Cardiac muscle cell (in vitro differentiated cells and primary cell): ENCODE data around the gene GRID1. TPM values are rescaled to one million over a fixed set of nuclear protein-coding genes. Genes with fewer than 3 reads are reported as not detected.

Experiments
- DNase-seq, 2 donors: peaks; one replicate each; pipeline versions ENCODE4 v3.0.0 to v3.0.0-alpha.2; 2010 to 2017; ENCODE audit warnings: low read depth in 1 of 2, low spot score in 1 of 2
- H3K27ac ChIP-seq: fragments of 200-600 bp; sonication (generic); 2 replicates; pipeline ENCODE4 v1.5.1; 2016
- H3K27me3 ChIP-seq: fragments of 200-600 bp; sonication (generic); 2 replicates; pipeline ENCODE4 v1.6.0; 2016; ENCODE audit warnings: control low read depth
- H3K36me3 ChIP-seq: fragments of 200-600 bp; sonication (generic); 2 replicates; pipeline ENCODE4 v1.5.1; 2016; ENCODE audit warnings: control low read depth
- H3K4me1 ChIP-seq: fragments of 200-600 bp; sonication (generic); 2 replicates; pipeline ENCODE4 v1.8.1; 2017; ENCODE audit warnings: low read depth, mild to moderate bottlenecking, mixed run types
- H3K4me3 ChIP-seq: fragments of 200-600 bp; sonication (generic); 2 replicates; pipeline ENCODE4 v1.5.1; 2016; ENCODE audit warnings: mild to moderate bottlenecking
- H3K9me3 ChIP-seq: fragments of 200-600 bp; sonication (generic); 2 replicates; pipeline ENCODE4 v1.5.1; 2017; ENCODE audit warnings: low read depth, mild to moderate bottlenecking, control low read depth
- polyA plus RNA-seq: library from polyadenylated mRNA; unstranded; fragments of >200 nt; fragmentation: Nextera tagmentation; extraction: Ambion mirVana; gene quantifications from 2 replicates; pipeline ENCODE4 v1.2.1, GENCODE V29; 2016
- total RNA-seq: library from RNA; depleted of rRNA; stranded (reverse); fragments of >200 nt; gene quantifications from 2 replicates; pipeline ENCODE4 v1.2.3, GENCODE V29; 2016
- TF ChIP-seq, protein P1 (sequence below): IDR thresholded peaks from 2 replicates; pipeline ENCODE4 v1.5.1; 2012; ENCODE audit warnings: low read depth, mild to moderate bottlenecking, low read length

The GRID1 gene
- total and polyA plus RNA-seq, 2 experiments from 2014 or later = 1.5 to 1.6 TPM

DNA sequence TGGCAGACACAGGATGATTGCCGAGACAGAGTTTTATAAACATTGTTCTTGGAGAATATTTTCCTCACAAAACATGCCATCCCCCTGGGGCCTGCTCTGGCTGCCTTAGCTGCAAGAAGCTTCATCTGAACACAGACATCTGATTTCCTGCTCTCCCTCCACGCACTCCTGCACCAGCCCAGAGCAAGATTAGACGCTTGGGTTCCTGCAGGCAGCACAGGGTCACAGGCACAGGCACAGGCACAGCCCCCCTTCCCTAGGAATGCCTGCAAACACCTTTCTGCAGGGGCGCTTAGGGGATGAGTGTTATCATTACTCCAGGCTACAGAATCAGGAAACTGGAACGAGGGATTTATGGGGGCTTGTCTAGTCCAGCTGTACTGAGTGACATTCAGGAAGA lies 450.3 kb downstream of the GRID1 start:
- H3K9me3 ChIP-seq = no peaks in the 10 kb centered on the region
- no peak overlapping the region for H3K4me3 ChIP-seq
- peak in 1 of 2 donors; percentile 6 for DNase-seq
- TF ChIP-seq, protein P1, sequence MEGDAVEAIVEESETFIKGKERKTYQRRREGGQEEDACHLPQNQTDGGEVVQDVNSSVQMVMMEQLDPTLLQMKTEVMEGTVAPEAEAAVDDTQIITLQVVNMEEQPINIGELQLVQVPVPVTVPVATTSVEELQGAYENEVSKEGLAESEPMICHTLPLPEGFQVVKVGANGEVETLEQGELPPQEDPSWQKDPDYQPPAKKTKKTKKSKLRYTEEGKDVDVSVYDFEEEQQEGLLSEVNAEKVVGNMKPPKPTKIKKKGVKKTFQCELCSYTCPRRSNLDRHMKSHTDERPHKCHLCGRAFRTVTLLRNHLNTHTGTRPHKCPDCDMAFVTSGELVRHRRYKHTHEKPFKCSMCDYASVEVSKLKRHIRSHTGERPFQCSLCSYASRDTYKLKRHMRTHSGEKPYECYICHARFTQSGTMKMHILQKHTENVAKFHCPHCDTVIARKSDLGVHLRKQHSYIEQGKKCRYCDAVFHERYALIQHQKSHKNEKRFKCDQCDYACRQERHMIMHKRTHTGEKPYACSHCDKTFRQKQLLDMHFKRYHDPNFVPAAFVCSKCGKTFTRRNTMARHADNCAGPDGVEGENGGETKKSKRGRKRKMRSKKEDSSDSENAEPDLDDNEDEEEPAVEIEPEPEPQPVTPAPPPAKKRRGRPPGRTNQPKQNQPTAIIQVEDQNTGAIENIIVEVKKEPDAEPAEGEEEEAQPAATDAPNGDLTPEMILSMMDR = no peak
- H3K27ac ChIP-seq = no peak overlapping the region
- no peaks in the 10 kb centered on the region for H3K27me3 ChIP-seq
- no peaks in the 10 kb centered on the region for H3K36me3 ChIP-seq
- peaks cover 3% of the 10 kb centered on the region for H3K4me1 ChIP-seq

DNA sequence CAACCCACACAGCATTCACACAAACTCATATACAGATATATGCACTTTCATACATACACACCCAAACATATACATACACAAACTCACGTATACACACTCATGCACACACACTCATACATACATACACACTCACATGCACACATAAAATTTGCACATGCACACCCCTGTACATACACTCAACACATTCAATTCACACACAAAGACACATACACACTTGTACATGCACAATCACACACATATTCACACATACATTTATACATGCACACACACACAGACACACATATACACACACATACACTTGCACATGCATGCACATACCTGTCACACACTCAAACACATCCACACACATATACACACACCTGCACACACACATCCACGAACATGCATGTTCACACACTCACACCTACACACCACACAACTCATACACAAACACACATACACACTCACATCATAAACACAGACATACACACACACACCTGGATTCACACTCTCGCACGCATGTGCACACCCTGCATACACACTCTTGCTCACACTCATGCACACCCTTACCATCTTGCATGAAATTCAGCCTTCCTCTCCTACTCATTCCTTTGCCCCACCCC lies 451.2 kb downstream of the GRID1 start:
- H3K4me3 ChIP-seq = no peak overlapping the region
- no peaks in the 10 kb centered on the region for H3K36me3 ChIP-seq
- no peak for DNase-seq
- peaks cover 3% of the 10 kb centered on the region for H3K4me1 ChIP-seq
- H3K27me3 ChIP-seq = no peaks in the 10 kb centered on the region
- no peak overlapping the region for H3K27ac ChIP-seq
- no peaks in the 10 kb centered on the region for H3K9me3 ChIP-seq
- TF ChIP-seq, protein P1 = no peak

DNA sequence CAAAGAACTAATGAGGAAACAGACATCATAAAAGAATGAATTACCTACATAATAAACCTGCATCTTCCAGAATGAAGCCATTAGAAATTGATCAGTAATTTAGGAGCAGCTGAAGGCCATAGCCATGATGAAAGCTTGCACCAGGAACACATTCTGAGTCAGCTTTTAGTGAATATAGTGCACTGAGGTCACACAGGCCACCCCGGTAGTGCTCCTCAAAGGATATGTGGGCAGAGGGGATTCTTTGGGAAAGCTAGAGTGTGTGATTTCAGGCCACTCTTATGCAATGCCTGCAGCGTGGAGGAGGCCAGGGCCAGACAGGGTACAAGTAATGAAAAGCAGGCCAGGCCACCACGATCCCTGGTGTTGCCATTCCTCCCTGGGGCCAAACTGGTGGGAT lies 451.9 kb downstream of the GRID1 start:
- no peaks in the 10 kb centered on the region for H3K36me3 ChIP-seq
- no peaks in the 10 kb centered on the region for H3K27me3 ChIP-seq
- TF ChIP-seq, protein P1 = no peak
- H3K27ac ChIP-seq = no peak overlapping the region
- no peaks in the 10 kb centered on the region for H3K9me3 ChIP-seq
- peaks cover 3% of the 10 kb centered on the region for H3K4me1 ChIP-seq
- DNase-seq = no peak
- no peak overlapping the region for H3K4me3 ChIP-seq

DNA sequence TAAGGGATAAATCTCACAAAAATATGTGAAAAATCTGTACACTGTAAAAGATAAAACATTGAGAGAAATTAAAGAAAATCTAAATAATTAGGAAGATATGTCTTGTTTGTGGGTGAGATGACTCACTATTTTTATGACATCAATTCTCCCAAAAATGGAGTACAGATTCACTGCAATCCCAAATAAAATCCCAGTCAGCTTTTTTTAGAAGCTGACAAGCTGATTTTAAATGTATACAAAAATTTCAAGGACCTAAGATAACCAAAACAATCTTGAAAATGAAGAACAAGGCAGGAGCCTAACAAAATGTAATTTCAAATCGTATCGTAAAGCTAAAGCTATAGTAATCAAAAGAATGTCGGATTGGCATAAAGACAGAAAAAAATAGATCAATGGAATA lies 458.1 kb downstream of the GRID1 start:
- no peak overlapping the region for H3K27ac ChIP-seq
- no peaks in the 10 kb centered on the region for H3K9me3 ChIP-seq
- H3K27me3 ChIP-seq = no peaks in the 10 kb centered on the region
- no peak overlapping the region for H3K4me3 ChIP-seq
- no peaks in the 10 kb centered on the region for H3K4me1 ChIP-seq
- no peak for DNase-seq
- TF ChIP-seq, protein P1 = no peak
- H3K36me3 ChIP-seq = no peaks in the 10 kb centered on the region

DNA sequence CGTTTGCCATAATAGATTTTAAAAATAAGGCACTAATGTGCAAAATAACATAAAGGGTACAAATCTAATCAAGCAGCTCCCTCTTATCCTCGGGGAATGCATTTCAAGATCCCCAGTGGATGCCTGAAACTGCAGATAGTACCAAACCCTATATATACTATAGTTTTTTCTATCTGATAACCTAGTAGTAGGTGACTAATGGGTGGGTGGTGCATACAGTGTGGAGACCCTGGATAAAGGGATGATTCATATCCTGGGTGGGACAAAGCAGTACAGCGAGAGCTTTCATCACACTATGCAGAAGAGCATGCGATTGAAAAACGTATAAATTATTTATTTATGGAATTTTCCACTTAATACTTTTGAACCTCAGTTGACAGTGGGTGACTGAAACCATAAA lies 464.5 kb downstream of the GRID1 start:
- TF ChIP-seq, protein P1 = no peak
- H3K27ac ChIP-seq = no peak overlapping the region
- DNase-seq = peak in 1 of 2 donors; percentile 3

More for the DNA sequence above, 464.5 kb downstream of the GRID1 start:
- Histone ChIP-seq H3K27me3 (no peaks in the 10 kb centered on the region), H3K4me3 (no peak overlapping the region), H3K9me3 (no peaks in the 10 kb centered on the region), H3K36me3 (no peaks in the 10 kb centered on the region), H3K4me1 (no peaks in the 10 kb centered on the region)
